A549 (cell line): ENCODE data around the gene TFR2. TPM values are rescaled to one million over a fixed set of nuclear protein-coding genes. Genes with fewer than 3 reads are reported as not detected.

Experiments
- ATAC-seq, 2 experiments: fragments of 200-7000 bp in 1 of 2; fragments of >200 bp in 1 of 2; cut with Nextera tagmentation in 1 of 2; cut with Tn5 transposase in 1 of 2; 3 replicates each; pipeline versions ENCODE4 v1.8.0 to v1.9.1; 2018 to 2020; ENCODE audit warnings: mild to moderate bottlenecking in 1 of 2, moderate library complexity in 1 of 2
- CTCF ChIA-PET: fragments of 300-600 bp; sonication (Branson Sonifier 250); formaldehyde crosslinking; extraction: SDS; loops from one replicate; lab custom pipeline; 2021; ENCODE audit warnings: antibody characterized with exemption, inconsistent platforms; lab: Yijun Ruan, JAX
- POLR2A ChIA-PET: fragments of 350-600 bp; formaldehyde crosslinking; extraction: SDS; loops from one replicate; lab custom pipeline; 2021; ENCODE audit warnings: antibody characterized with exemption, inconsistent platforms; lab: Yijun Ruan, JAX
- DNase-seq, 2 experiments: peaks; one replicate each; pipeline versions ENCODE4 v3.0.0 to v3.0.0-alpha.2; 2011 to 2016; ENCODE audit warnings: low read depth in 1 of 2, low spot score in 1 of 2
- FAIRE-seq: peaks from 2 replicates; lab custom pipeline; 2011; peaks lifted over from hg19 to GRCh38; lab: Jason Lieb, UNC
- H3K27ac ChIP-seq, 2 experiments: fragments of >200 bp; sonication (Bioruptor Twin); formaldehyde crosslinking; 3 replicates each; pipeline ENCODE4 v1.5.1; 2016 to 2017
- H3K4me1 ChIP-seq: fragments of >200 bp; sonication (Bioruptor Twin); formaldehyde crosslinking; 3 replicates; pipeline ENCODE4 v1.6.1; 2016
- H3K4me2 ChIP-seq: fragments of >200 bp; sonication (Bioruptor Twin); formaldehyde crosslinking; 3 replicates; pipeline ENCODE4 v1.6.1; 2016
- H3K4me3 ChIP-seq: fragments of >200 bp; sonication (Bioruptor Twin); formaldehyde crosslinking; 3 replicates; pipeline ENCODE4 v1.5.1; 2016
- H3K9me3 ChIP-seq: fragments of >200 bp; sonication (Bioruptor Twin); formaldehyde crosslinking; 3 replicates; pipeline ENCODE4 v1.6.1; 2016
- BHLHE40 ChIP-seq: IDR thresholded peaks from 2 replicates; pipeline ENCODE4 v1.6.1; 2012; ENCODE audit warnings: low read depth, low read length, inconsistent platforms
- CHD4 ChIP-seq: fragments of 200-600 bp; sonication (generic); IDR thresholded peaks from 2 replicates; pipeline ENCODE4 v1.6.1; 2016; ENCODE audit warnings: antibody characterized with exemption, mild to moderate bottlenecking, borderline replicate concordance
- EHF ChIP-seq: fragments of 250-450 bp; sonication (Bioruptor Pico); IDR thresholded peaks from 2 replicates; pipeline ENCODE4 v1.5.0; 2020; ENCODE audit warnings: mild to moderate bottlenecking
- EHMT2 ChIP-seq: fragments of 200-600 bp; sonication (generic); IDR thresholded peaks from 2 replicates; pipeline ENCODE4 v1.6.1; 2016; ENCODE audit warnings: antibody characterized with exemption, low read depth, mild to moderate bottlenecking, moderate library complexity
- HES2 ChIP-seq: fragments of >200 bp; sonication (Bioruptor Twin); formaldehyde crosslinking; IDR thresholded peaks from 2 replicates; pipeline ENCODE4 v1.6.1; 2016
- HOXB13 ChIP-seq: fragments of 250-450 bp; sonication (Bioruptor Pico); IDR thresholded peaks from 2 replicates; pipeline ENCODE4 v1.5.0; 2020; ENCODE audit warnings: low read depth, mild to moderate bottlenecking, moderate library complexity
- HOXB5 ChIP-seq: fragments of 250-450 bp; sonication (Bioruptor Pico); IDR thresholded peaks from 2 replicates; pipeline ENCODE4 v1.5.0; 2020; ENCODE audit warnings: mild to moderate bottlenecking, moderate library complexity
- JUNB ChIP-seq: fragments of >200 bp; sonication (Bioruptor Twin); formaldehyde crosslinking; IDR thresholded peaks from 2 replicates; pipeline ENCODE4 v1.6.1; 2016
- KDM1A ChIP-seq: fragments of 200-600 bp; sonication (generic); IDR thresholded peaks from 2 replicates; pipeline ENCODE4 v1.6.1; 2016; ENCODE audit warnings: low read depth, mild to moderate bottlenecking
- NFE2L2 ChIP-seq: fragments of 150-350 bp; conservative IDR thresholded peaks from 2 replicates; pipeline ENCODE4 v1.6.1; 2014; ENCODE audit warnings: low read length
- NPAS2 ChIP-seq: fragments of 250-450 bp; sonication (Bioruptor Pico); IDR thresholded peaks from 2 replicates; pipeline ENCODE4 v1.8.0; 2022; ENCODE audit warnings: mild to moderate bottlenecking, moderate library complexity, borderline replicate concordance
- POLR2A ChIP-seq: IDR thresholded peaks from 2 replicates; pipeline ENCODE4 v1.6.1; 2012; ENCODE audit warnings: mild to moderate bottlenecking, low read length
- POLR2AphosphoS2 ChIP-seq: conservative IDR thresholded peaks from 2 replicates; pipeline ENCODE4 v1.6.1; 2012; ENCODE audit warnings: low read length, improper control_type of control experiment, inconsistent platforms
- RAD21 ChIP-seq, 2 experiments: fragments of >200 bp in 1 of 2; sonication (Bioruptor Twin) in 1 of 2; formaldehyde crosslinking in 1 of 2; IDR thresholded peaks in 1 of 2; conservative IDR thresholded peaks in 1 of 2; 2 replicates in 1 of 2; 3 replicates in 1 of 2; pipeline ENCODE4 v1.6.1; 2012 to 2018; ENCODE audit warnings: inconsistent platforms in 1 of 2
- RARB ChIP-seq: fragments of 250-450 bp; sonication (Bioruptor Pico); IDR thresholded peaks from 2 replicates; pipeline ENCODE4 v1.8.0; 2021; ENCODE audit warnings: mild to moderate bottlenecking, moderate library complexity
- RNF2 ChIP-seq: fragments of 200-600 bp; sonication (generic); IDR thresholded peaks from 2 replicates; pipeline ENCODE4 v1.6.1; 2016; ENCODE audit warnings: low read depth, mild to moderate bottlenecking, antibody characterized with exemption, moderate library complexity, borderline replicate concordance
- SREBF2 ChIP-seq: fragments of 450-650 bp; IDR thresholded peaks from 2 replicates; pipeline ENCODE4 v1.6.1; 2014; ENCODE audit warnings: mild to moderate bottlenecking, moderate library complexity
- USF2 ChIP-seq: fragments of 450-650 bp; IDR thresholded peaks from 2 replicates; pipeline ENCODE4 v1.6.1; 2014; ENCODE audit warnings: antibody characterized with exemption
- ZNF302 ChIP-seq: fragments of 250-450 bp; sonication (Bioruptor Pico); IDR thresholded peaks from 2 replicates; pipeline ENCODE4 v1.9.0; 2021; ENCODE audit warnings: inconsistent platforms, mild to moderate bottlenecking, moderate library complexity
- ZSCAN20 ChIP-seq: fragments of 250-450 bp; sonication (Bioruptor Pico); IDR thresholded peaks from 2 replicates; pipeline ENCODE4 v1.8.0; 2022; ENCODE audit warnings: mild to moderate bottlenecking, moderate library complexity
- WGBS: methylation state at CpG from one replicate; pipeline ENCODE4 v1.1.6; 2017; ENCODE audit errors: missing lambda C conversion rate; 5-methylcytosine and 5-hydroxymethylcytosine counted together
- polyA minus RNA-seq: library from RNA; depleted of rRNA, polyadenylated mRNA; stranded (reverse); fragments of >200 nt; gene quantifications from 2 replicates; pipeline ENCODE4 v1.2.3, GENCODE V29; 2011; rRNA and poly(A)+ RNA removed
- polyA plus RNA-seq, 4 experiments: library from polyadenylated mRNA; depleted of rRNA in 3 of 4; stranded (reverse); fragments of >200 nt; fragmentation: RNase III in 1 of 4; extraction: RNeasy Plus Mini Kit Qiagen cat#74134 plus additional on column Dnase treatment in 1 of 4; gene quantifications; 2 replicates in 3 of 4; 3 replicates in 1 of 4; pipeline ENCODE4 v1.2.3, GENCODE V29; 2011 to 2017
- TF ChIP-seq, protein P1 (sequence below): fragments of 150-350 bp; IDR thresholded peaks from 2 replicates; pipeline ENCODE4 v1.6.1; 2014; ENCODE audit warnings: low read depth, mild to moderate bottlenecking, low read length
- TF ChIP-seq, protein P2 (sequence below): fragments of 200-600 bp; sonication (generic); IDR thresholded peaks from 2 replicates; pipeline ENCODE4 v1.6.1; 2016; ENCODE audit warnings: antibody characterized with exemption, mild to moderate bottlenecking, moderate library complexity
- TF ChIP-seq, protein P3 (sequence below): fragments of 250-450 bp; sonication (Bioruptor Pico); IDR thresholded peaks from 2 replicates; pipeline ENCODE4 v1.5.0; 2021; ENCODE audit warnings: mild to moderate bottlenecking, moderate library complexity, borderline replicate concordance

TFR2 gene
- polyA plus RNA-seq (2011; rRNA removed) (1.1 and 1.3 TPM in 2 replicates), polyA plus RNA-seq (2017; fragmentation: RNase III; extraction: RNeasy Plus Mini Kit Qiagen cat#74134 plus additional on column Dnase treatment) (2.5 to 3.1 TPM (median 3.0 TPM) in 3 replicates), polyA minus RNA-seq (0.92 and 1.1 TPM in 2 replicates)
- 2.3 and 3.0 TPM in 2 replicates for polyA plus RNA-seq (2012; cell fraction: cytosol; rRNA removed)
- 7.6 and 9.0 TPM in 2 replicates for polyA plus RNA-seq (2012; cell fraction: nucleus; rRNA removed)

- H3K4me3 ChIP-seq, result no peak within 1 kb of the TSS
- no peak for FAIRE-seq
- no peak for ATAC-seq
- WGBS, result 69% methylated on average over 10 of the region's 10 CpGs
- TF ChIP-seq RAD21 (conservative IDR thresholded peaks at IDR 0.05 in 1 of 2, IDR thresholded peaks at IDR 0.05 in 1 of 2) (no peak), POLR2A (no peak), SREBF2 (no peak), NFE2L2 (no peak), EHMT2 (no peak), RARB (CRISPR knock-in tag) (no peak), JUNB (no peak)
- TF ChIP-seq, protein P1, sequence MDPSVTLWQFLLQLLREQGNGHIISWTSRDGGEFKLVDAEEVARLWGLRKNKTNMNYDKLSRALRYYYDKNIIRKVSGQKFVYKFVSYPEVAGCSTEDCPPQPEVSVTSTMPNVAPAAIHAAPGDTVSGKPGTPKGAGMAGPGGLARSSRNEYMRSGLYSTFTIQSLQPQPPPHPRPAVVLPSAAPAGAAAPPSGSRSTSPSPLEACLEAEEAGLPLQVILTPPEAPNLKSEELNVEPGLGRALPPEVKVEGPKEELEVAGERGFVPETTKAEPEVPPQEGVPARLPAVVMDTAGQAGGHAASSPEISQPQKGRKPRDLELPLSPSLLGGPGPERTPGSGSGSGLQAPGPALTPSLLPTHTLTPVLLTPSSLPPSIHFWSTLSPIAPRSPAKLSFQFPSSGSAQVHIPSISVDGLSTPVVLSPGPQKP, result no peak
- TF ChIP-seq, protein P2, sequence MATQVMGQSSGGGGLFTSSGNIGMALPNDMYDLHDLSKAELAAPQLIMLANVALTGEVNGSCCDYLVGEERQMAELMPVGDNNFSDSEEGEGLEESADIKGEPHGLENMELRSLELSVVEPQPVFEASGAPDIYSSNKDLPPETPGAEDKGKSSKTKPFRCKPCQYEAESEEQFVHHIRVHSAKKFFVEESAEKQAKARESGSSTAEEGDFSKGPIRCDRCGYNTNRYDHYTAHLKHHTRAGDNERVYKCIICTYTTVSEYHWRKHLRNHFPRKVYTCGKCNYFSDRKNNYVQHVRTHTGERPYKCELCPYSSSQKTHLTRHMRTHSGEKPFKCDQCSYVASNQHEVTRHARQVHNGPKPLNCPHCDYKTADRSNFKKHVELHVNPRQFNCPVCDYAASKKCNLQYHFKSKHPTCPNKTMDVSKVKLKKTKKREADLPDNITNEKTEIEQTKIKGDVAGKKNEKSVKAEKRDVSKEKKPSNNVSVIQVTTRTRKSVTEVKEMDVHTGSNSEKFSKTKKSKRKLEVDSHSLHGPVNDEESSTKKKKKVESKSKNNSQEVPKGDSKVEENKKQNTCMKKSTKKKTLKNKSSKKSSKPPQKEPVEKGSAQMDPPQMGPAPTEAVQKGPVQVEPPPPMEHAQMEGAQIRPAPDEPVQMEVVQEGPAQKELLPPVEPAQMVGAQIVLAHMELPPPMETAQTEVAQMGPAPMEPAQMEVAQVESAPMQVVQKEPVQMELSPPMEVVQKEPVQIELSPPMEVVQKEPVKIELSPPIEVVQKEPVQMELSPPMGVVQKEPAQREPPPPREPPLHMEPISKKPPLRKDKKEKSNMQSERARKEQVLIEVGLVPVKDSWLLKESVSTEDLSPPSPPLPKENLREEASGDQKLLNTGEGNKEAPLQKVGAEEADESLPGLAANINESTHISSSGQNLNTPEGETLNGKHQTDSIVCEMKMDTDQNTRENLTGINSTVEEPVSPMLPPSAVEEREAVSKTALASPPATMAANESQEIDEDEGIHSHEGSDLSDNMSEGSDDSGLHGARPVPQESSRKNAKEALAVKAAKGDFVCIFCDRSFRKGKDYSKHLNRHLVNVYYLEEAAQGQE, result no peak
- ChIA-PET POLR2A (no interaction called here), CTCF (interaction anchor here (0.6 to 4.4 kb wide), 4 partner anchors 8 to 63 kb away, joined by 3 to 39 read pairs (median 3); no protein-coding TSS in a partner anchor)
- no peaks in the 10 kb centered on the region for H3K9me3 ChIP-seq
- no peaks in the 10 kb centered on the region for H3K4me1 ChIP-seq
- DNase-seq, result no peak
- no peak within 1 kb of the TSS for H3K4me2 ChIP-seq
- H3K27ac ChIP-seq, result no peak within 1 kb of the TSS
These were observed at the start of gene TFR2 for GRCh38 chr7:100641463-100641859. Gene TFR2, minus strand, starts transcription at chr7:100641552. Its CDS starts 43 bp downstream, at chr7:100641509.

DNA sequence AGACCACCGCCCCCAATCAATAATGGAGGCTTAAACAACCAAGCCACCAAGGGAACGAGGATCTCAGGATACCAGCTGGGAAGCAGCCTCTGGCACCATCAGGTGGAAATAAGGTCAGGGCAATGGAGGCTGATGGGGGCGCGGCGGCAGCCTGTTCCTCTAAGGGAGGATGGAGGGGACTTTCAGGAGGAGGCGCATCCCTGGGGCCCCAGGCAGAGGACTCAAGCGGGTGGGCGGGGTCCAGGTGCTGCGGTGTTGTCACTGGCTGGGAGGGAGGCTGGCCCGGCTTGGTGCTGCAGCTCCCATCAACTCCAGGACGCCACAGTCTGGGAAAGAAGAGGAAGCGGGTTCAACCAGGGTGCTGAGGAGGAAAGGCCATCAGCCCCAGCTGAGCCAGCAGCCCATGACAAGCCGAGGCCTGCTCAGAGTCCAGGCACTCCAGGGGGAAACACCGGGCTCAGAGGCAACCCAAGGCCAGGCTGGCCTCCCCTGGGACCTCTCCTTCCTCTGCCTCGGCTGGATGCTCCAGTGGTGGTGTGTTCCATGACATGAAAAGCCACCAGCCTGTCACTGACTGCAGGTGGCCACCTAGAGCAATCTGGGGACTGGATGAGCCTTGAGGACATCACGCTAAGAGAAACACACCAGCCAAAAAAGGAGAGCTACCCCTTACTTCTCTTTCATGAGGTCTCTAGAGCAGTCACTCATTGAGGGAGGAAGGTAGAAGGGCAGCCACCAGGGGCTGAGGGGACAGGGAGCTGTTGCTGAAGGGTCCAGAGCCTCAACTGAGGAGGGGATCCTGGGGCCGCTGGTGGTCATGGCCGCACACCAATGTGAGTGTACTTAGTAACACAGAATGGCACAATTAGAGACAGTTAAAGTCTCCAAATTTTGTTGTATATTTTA lies 48.1 kb upstream of the TFR2 start:
- CTCF ChIA-PET, result interaction anchor here (1.0 to 10.6 kb wide), 13 partner anchors 9 to 235 kb away, joined by 3 to 158 read pairs (median 4); partner anchors contain the start of genes POP7 and SLC12A9
- H3K9me3 ChIP-seq, result no peaks in the 10 kb centered on the region
- no peak for ATAC-seq
- H3K4me3 ChIP-seq, result no peak overlapping the region
- FAIRE-seq, result no peak
- TF ChIP-seq HOXB13 (CRISPR knock-in tag) (no peak), KDM1A (no peak), HOXB5 (CRISPR knock-in tag) (no peak)
- TF ChIP-seq, all 56 proteins: peak for 0
- 89% methylated on average over 17 of the region's 18 CpGs for WGBS
- Histone ChIP-seq H3K27ac (no peak overlapping the region), H3K4me1 (peaks cover 21% of the 10 kb centered on the region), H3K4me2 (no peak overlapping the region)
- POLR2A ChIA-PET, result no interaction called here
- no peak for DNase-seq

DNA sequence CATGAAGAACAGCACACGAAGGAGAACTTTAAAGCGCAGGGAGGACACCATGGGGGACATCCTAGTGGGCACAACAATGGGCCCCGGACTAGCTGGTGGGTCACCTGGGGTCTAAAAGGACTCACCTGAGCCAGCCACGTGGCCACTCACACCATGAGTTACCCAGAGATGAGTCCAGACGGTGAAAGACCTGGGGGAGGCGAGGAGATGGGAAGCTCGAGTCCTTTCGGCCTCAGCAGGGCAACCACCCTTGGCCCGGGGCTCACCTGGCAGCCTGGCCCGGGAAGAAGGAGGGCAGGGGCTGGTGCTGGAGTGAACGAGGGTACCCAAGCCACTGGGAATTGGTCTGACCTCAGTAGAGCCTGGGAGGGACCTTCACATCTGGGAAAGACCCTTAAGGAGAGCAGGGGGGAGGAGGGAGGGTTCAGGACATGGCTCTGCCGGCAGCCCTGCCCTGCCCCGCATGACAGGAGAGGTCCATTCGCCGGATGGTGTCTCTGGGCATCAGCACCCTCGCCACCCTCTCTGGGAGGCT lies 47.0 kb upstream of the TFR2 start:
- ChIA-PET CTCF (interaction anchor here (1.5 to 10.6 kb wide), 4 partner anchors 12 to 129 kb away, joined by 4 to 158 read pairs (median 107); partner anchors contain the start of gene POP7), POLR2A (no interaction called here)
- DNase-seq (no peak), FAIRE-seq (no peak), ATAC-seq (no peak)
- Histone ChIP-seq H3K9me3 (no peaks in the 10 kb centered on the region), H3K4me2 (no peak overlapping the region), H3K27ac (no peak overlapping the region), H3K4me3 (no peak overlapping the region), H3K4me1 (peaks cover 21% of the 10 kb centered on the region)
- 87% methylated on average over 16 of the region's 16 CpGs for WGBS
- TF ChIP-seq NFE2L2 (no peak), BHLHE40 (no peak), HES2 (no peak), NPAS2 (CRISPR knock-in tag) (no peak), JUNB (no peak), EHF (CRISPR knock-in tag) (no peak), RNF2 (no peak), CHD4 (no peak), ZSCAN20 (CRISPR knock-in tag) (no peak), ZNF302 (CRISPR knock-in tag) (no peak), POLR2AphosphoS2 (no peak), USF2 (no peak)
- TF ChIP-seq, protein P3, sequence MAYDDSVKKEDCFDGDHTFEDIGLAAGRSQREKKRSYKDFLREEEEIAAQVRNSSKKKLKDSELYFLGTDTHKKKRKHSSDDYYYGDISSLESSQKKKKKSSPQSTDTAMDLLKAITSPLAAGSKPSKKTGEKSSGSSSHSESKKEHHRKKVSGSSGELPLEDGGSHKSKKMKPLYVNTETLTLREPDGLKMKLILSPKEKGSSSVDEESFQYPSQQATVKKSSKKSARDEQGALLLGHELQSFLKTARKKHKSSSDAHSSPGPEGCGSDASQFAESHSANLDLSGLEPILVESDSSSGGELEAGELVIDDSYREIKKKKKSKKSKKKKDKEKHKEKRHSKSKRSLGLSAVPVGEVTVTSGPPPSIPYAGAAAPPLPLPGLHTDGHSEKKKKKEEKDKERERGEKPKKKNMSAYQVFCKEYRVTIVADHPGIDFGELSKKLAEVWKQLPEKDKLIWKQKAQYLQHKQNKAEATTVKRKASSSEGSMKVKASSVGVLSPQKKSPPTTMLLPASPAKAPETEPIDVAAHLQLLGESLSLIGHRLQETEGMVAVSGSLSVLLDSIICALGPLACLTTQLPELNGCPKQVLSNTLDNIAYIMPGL (CRISPR knock-in tag), result no peak
